DMS114 treated with DMSO at 0.1 percent for 48 hours (cell line): ENCODE results near the gene MPV17L2.
A peak's percentile ranks its signal among the peaks of the same experiment; 100 is the strongest.
"Not testable (repeated sequence)": the region's sequence is repeated elsewhere in the genome, so short reads cannot be mapped to it uniquely, and the experiment has no call there.

Experiments
- DNase-seq: peaks from one replicate; lab custom pipeline; 2025; ENCODE audit not compliant: unreplicated experiment; lab: John Stamatoyannopoulos, UW

The MPV17L2 gene

GRCh38 chr19:18192673-18193387 lies at the start of gene MPV17L2:
MPV17L2 (plus strand) TSS chr19:18193218; CDS start chr19:18193282, 64 bp downstream.
- peak; percentile 100 for DNase-seq

- DNase-seq, result no peak
These were observed 49.1 kb upstream of the MPV17L2 start for GRCh38 chr19:18143902-18144301.

DNA sequence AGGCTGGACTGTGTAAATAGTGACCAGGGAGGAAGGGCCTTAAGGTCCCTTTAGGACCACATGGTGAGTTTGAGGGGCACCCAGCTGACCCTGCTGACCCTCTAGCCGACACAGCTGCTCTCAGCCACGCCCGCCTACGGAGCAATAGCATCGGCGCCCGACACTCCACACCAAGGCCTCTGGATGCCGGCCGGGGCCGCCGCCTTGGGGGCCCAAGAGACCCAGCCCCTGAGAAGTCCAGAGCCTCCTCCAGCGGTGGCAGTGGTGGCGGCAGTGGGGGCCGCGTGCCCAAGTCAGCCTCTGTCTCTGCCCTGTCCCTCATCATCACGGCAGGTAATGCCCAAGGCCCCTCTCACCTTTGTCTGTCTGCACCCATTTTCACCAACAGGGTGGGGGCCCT lies 48.7 kb upstream of the MPV17L2 start:
- DNase-seq, result no peak

- DNase-seq, result no peak
These were observed 48.1 kb upstream of the MPV17L2 start for GRCh38 chr19:18144906-18145305.

DNA sequence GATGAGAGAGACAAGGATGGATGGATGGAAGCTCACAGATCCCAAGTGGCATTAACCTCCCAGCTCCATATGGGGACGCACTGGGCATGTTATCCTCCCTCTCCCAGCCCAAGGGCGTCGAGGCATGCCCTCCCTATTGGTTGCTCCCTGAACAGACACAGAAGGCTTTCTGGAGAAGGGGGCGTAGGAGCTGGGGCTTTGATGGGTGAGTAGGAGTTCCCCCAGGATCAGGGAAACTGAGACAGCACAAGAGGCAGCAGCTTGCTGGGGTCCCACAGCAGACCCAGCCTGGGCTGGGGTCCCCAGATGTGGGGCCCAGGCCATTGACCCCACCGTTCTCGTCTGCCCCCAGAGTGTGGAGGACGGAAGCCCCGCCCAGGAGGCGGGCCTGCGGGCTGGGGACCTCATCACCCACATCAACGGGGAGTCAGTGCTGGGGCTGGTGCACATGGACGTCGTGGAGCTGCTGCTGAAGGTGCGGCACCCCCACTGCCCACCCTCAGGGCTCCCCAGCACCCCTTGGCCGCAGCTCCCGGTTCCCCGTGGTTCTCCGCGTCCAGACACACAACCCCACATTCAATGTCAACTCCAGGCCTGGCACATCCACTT lies 47.5 kb upstream of the MPV17L2 start:
- no peak for DNase-seq

DNA sequence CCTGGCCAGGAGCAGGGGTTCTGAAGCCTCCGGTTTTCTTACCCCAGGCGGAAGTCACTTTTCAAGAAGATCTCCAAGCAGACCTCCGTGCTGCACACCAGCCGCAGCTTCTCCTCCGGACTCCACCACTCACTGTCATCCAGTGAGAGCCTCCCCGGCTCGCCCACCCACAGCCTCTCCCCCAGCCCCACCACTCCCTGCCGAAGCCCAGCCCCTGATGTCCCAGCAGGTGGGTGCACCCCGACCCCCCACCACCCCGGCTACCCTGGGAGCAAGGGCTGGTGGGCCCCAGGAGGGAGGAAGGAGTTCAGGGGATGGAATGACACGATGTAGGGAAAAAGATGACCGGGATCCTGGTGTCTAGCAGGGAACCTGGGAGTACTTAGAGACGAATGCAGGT lies 45.6 kb upstream of the MPV17L2 start:
- DNase-seq, result no peak

GRCh38 chr19:18149596-18149975 lies 43.4 kb upstream of the MPV17L2 start:
- DNase-seq, result no peak

DNA sequence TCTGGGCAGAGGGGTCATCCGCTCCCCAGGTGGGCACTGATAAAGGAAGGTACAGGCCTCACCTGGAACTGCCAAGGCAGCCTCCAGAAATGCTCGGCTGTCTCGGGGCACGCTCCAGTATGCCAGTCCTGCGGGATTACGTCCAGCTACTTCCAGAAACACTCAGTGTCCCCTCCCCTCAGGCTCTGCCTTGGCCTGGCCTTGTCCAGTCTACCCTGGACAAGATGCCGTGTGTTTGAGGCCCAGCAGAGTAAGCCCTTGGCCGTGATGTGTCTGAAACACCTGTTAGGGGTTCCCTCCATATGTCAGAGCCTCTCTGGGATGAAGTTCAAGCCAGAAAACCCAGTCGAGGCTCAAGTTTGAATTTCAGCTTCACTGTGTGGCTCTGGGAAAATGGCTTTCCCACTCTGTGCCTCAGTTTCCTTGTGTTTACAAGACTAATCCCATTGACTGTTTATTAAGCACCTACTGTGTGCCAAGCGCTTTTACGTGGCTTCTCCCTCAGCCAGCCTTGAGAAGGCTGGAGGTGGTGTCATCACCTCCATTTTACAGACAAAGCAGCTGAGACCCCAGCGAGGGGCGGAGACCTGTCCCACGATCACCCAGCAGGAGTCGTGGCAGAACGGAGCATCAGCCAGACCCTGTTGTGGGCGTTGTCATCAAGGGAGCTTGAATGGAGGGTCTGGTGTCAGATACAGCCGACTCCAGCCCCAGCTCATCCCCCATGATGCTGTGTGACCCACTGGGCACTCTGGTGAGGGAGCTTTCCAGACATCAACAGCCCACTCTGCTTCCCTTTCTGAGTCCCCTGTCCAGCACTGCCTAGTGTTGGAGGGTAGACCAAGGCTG lies 42.0 kb upstream of the MPV17L2 start:
- DNase-seq, result no peak

- DNase-seq, result peak; percentile 97
These were observed 40.6 kb upstream of the MPV17L2 start for GRCh38 chr19:18152442-18152816.

DNA sequence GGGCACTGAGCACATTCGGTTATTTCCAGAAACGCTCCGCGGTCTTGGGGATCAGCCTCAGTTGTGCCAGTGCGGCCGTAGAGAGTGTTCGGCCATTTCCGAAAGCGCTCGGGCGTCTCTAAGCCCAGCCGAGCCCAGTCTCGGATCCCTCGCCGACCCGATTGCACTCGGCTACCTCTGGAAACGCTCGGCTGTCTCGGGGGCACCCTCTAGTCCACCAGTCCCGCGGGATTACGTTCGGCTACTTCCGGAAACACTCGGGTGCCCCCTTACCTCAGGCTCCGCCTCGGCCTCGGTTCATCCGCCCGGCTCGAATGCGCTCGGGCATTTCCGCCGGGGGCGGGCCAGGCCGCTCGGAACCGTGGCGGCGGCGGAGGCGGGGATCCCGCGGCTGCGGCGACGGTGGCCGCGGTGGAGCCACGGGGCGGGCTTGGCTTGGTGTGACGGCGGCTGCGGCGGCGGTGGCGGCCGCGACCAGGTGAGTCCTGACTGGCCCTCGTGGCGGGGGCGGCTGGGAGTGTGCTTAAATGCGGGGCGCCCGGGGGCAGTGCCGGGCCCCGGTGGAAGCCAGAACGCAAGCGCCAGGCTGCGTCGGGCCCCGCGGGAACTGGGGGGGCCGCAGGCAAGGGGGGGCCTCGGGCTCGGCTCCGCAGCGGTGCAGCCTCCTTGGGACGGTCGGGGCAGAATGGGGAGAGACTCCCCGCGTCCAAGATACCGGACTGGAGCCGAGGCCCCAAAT lies 40.0 kb upstream of the MPV17L2 start, which contains the start of gene PIK3R2:
Gene PIK3R2 (plus strand): TSS at position 347 of the 739 bp plus-strand sequence. CDS start 2,717 bp downstream, outside the sequence.
- DNase-seq, result peak; percentile 98

- no peak for DNase-seq
These were observed 39.4 kb upstream of the MPV17L2 start for GRCh38 chr19:18153556-18154134.

GRCh38 chr19:18155095-18156087 lies 37.6 kb upstream of the MPV17L2 start:
- DNase-seq, result no peak

GRCh38 chr19:18156268-18156667 lies 36.8 kb upstream of the MPV17L2 start:
- no peak for DNase-seq

GRCh38 chr19:18156841-18157464 lies 36.1 kb upstream of the MPV17L2 start:
- no peak for DNase-seq

DNA sequence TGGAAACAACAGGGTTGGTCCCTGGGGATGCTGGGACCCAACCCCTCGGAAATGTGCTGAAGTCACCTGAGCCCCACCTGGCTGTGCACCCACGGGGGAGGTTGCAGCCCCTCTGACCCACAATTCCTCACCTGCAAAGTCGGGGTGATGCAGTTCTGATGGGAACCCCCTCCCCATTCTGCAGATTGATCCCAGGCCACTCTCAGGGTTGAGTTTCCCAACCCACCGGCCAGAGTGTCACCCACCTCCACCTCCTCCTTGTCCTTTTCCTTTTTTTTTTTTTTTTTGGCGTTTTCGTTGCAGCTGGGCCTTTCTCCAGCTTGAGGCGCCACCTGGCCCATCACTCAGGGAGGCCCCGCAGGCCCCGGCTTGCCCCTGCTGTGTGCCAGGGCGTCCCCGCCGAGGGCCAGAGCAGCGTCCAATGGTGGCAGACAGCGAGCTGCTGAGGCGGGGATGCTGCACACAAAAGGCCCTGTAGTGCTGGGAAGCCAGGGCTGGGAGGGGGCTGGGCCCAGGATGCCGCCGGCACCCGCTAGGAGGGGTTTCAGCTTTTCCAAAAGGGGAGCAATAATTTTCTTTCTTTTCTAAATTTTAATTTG lies 35.5 kb upstream of the MPV17L2 start:
- DNase-seq, result no peak

- DNase-seq, result no peak
These were observed 34.6 kb upstream of the MPV17L2 start for GRCh38 chr19:18158467-18158866.

GRCh38 chr19:18159059-18159616 lies 33.9 kb upstream of the MPV17L2 start:
- DNase-seq, result not testable (repeated sequence)

- no peak for DNase-seq
These were observed 33.2 kb upstream of the MPV17L2 start for GRCh38 chr19:18159810-18160209.
